Fibroblast of upper back skin (primary cell): Measurements from ENCODE around the gene COL4A1.
A peak's percentile ranks its signal among the peaks of the same experiment; 100 is the strongest.

Experiments used
- DNase-seq: peaks from one replicate; pipeline ENCODE4 v3.0.0-alpha.2; 2013

The COL4A1 gene

DNA sequence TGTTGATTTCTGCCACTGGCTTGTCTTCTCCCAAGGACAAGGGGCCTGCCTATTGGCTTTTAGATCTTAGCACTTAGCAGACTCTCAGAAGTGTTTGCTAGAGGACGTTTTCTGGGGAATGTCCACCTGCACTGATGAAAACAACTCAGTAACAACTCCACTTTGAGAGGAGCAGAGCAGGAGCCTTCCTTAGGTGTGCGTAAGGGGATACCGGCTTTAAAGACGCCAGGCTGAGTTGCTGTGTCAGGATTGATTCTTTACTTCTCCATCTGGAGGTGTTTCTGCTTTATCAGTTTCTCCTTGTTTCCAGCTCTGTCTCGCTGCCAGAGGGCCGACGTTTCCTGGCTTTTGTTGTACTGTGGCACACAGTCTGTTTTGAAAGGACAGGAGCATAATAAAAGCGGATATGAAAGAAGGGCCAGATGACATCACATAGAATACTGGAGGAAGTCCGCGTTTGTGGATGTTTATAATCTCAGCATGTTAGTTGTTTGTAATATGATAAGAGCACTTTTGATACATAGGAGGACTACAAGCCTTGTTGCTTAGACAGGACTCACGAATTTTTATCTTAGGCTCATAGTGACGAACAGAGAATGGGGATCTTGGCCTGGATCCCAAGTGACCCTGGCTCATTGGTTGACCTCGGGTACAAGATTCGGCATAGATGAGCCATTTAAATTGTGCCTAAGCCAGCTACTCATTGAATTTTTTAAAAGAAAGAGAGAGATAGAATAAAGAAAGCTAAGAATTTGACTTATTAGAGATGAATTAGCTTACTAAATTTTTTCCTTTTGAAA lies 34.7 kb upstream of the COL4A1 start:
- DNase-seq: no peak

GRCh38 chr13:110340812-110341444 lies 34.0 kb upstream of the COL4A1 start:
- DNase-seq: peak; percentile 51

DNA sequence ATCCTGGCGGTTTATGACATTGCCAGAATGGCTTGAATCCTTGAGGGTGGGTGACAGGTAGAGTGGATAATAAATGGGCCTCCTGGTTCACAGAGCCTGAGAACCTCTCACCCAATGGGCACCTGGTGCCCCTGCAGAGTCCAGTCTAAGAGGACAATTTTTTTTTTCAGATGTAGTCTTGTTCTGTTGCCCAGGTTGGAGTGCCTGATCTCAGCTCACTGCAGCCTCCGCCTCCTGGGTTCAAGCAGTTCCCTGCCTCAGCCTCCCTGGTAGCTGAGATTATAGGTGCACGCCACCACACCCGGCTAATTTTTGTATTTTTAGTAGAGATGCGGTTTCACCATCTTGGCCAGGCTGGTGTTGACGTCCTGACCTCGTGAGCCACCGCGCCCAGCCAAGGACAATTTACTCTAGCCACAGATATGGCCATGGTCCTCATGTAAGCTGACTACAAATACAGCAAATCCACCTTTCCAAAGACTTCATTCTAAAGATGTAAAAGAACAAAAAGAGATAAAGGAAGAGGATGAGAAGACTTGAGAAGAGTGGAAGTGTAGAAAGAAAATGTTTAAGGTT lies 33.1 kb upstream of the COL4A1 start:
- no peak for DNase-seq

DNA sequence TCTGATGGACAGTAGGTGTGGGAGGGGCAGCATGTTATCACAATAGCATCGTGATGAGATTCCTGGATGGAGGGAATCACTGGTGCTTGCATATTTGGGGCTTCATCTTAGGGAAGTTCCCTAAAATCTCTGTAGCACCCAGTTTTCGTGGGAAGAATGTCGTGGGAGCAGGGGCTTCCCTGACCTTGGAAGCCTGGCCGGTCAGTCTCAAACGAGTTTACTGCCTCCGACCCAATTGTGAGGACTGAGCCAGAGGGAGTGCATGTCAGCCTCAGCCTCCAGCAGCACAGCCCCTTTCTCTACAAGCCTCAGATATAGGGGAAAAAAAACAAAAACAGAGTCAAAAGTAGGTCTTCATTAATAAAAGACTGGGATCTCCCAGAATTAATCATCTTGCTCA lies 32.3 kb upstream of the COL4A1 start:
- DNase-seq: no peak

GRCh38 chr13:110338441-110339101 lies 31.6 kb upstream of the COL4A1 start:
- peak; percentile 65 for DNase-seq

GRCh38 chr13:110337247-110337646 lies 30.3 kb upstream of the COL4A1 start:
- DNase-seq: no peak

DNA sequence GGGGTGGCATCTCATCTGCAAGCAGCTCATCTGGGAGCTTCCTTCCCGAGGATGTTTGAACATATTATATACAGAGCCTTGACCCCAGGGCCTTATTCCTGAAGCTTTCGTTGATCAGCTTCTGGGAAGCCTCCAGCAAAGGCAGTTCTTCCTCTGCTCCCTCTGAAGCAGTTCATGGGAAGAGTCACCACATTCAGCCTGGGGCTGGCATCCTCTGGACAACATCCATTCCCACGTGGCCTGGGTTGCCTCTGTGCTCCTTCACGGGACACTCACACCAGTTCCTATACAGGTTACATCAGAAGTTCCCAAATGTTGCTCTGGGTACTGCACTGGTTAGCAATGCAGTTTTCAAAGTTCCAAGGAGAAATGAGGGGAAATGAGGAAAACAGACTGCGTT lies 29.7 kb upstream of the COL4A1 start:
- DNase-seq: no peak

DNA sequence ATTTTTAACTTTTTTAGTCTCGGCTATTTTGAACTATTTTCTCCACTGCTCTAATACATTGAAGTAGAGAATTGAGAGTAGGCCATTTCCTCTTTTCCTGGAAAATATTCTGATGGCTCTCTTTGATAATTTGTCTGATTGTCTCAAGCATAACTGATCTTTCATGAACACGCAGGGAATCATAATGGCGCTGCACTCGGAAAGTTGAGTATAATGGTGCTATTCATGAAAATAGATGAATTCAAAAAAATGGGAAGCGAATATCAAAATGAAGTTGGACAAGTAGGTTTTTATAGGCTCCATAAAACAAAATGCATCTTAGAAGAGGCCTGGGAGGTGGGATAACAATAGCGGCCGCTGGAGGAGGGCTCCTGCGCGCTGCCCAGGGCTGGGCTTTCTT lies 29.2 kb upstream of the COL4A1 start:
- no peak for DNase-seq

GRCh38 chr13:110334841-110335490 lies 28.0 kb upstream of the COL4A1 start:
- peak; percentile 86 for DNase-seq

DNA sequence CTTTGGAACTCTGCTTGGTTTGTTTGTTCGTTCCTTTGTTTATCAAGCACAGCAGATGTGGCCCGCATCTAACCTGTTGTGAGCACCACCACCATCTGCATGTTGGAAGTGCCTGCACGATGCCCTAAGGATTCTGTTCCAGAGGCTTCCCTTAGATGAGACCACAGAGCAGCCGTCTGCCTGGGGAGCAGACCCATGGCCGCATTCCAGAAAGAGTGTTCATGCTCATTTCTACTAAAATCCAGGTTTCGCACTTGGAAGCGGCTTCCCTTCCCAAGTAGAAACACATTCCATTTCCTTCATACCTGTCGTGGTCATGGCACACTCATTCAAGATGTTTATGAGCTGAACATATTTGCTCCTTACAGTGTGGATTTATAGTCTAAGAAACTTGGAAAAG lies 27.3 kb upstream of the COL4A1 start:
- peak; percentile 96 for DNase-seq

- DNase-seq: no peak
Measured at GRCh38 chr13:110333837-110334236, 26.9 kb upstream of the COL4A1 start.

GRCh38 chr13:110332750-110333149 lies 25.8 kb upstream of the COL4A1 start:
- no peak for DNase-seq

GRCh38 chr13:110331362-110331761 lies 24.4 kb upstream of the COL4A1 start:
- peak; percentile 74 for DNase-seq

- DNase-seq: peak; percentile 73
Measured at GRCh38 chr13:110330491-110331011, 23.6 kb upstream of the COL4A1 start.

GRCh38 chr13:110329798-110330461 lies 23.0 kb upstream of the COL4A1 start:
- DNase-seq: peak; percentile 47

DNA sequence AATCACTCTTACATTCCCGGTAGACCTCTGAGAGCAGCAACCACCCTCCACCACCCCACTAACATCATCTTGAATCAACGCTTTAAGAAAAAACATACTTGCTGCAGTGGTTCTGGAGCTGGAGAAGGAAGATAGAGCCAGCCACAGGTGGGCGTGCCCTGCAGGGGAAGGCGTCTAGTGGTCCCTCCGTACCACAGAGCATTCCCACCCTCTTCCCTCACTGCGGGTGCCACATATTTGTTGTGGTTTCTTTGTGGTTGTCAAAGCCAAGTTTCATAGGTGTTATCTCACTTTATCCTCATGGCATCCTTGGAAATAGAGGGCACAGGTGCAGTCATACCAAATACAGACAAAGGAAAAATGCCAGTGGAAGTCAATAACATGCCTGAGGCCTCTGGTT lies 22.3 kb upstream of the COL4A1 start:
- no peak for DNase-seq

- DNase-seq: no peak
Measured at GRCh38 chr13:110328573-110328972, 21.6 kb upstream of the COL4A1 start.

GRCh38 chr13:110327051-110327721 lies 20.2 kb upstream of the COL4A1 start:
- peak; percentile 91 for DNase-seq

DNA sequence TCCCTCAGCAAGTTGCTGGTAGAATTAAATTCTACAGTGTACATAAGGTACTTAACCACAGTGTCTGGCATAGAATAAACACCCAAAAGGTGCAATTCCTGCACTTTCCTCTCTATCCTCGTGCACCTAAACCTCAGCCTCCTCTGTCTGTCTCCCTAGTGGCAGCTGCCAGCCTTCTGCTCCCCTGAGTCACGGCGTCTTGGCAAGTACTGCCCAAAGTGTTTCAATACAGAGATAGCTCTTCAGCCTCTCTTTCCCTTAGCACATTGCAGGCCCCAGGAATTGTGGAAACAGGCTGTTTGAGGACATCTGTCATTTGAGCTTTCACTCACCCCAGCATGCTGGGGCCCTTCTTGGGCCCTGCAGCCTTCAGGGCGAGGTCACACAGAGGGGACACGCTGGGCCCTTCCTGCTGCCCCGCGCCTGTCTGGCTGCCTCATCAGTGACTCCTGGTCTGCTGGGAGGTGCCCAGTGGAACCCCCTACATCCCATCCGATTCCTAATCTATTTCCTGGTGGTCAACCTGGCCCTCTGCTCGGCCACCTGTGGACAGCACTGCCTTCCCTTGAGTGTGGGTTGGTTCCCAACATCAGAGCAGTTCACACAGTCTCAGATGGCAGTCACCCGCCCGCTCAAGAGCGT lies 19.4 kb upstream of the COL4A1 start:
- DNase-seq: no peak

GRCh38 chr13:110324026-110324749 lies 17.2 kb upstream of the COL4A1 start:
- DNase-seq: peak; percentile 56
